GM12878 (cell line): ENCODE measurements around the gene LPIN3. TPM values are rescaled to one million over a fixed set of nuclear protein-coding genes. Genes with fewer than 3 reads are reported as not detected.

Source experiments
- ATAC-seq: fragments of 200-7000 bp; cut with Tn5 transposase; 3 replicates; pipeline ENCODE4 v1.9.1; 2020; ENCODE audit warnings: mild to moderate bottlenecking, moderate library complexity
- BruUV-seq: library from RNA; stranded (reverse); fragments of 400-500 nt; replicated peaks from 2 replicates; lab custom pipeline; 2021; lab: Mats Ljungman, UMichigan
- CTCF ChIA-PET: fragments of 300-600 bp; sonication (Branson Sonifier 250); formaldehyde crosslinking; extraction: SDS; loops from one replicate; lab custom pipeline; 2021; ENCODE audit warnings: inconsistent platforms; lab: Yijun Ruan, JAX
- POLR2A ChIA-PET: fragments of 350-600 bp; formaldehyde crosslinking; extraction: SDS; loops from one replicate; lab custom pipeline; 2021; ENCODE audit warnings: inconsistent platforms; lab: Charles Lee
- RAD21 ChIA-PET: fragments of 300-600 bp; sonication (Branson Sonifier 250); formaldehyde crosslinking; loops from one replicate; lab custom pipeline; 2023; ENCODE audit warnings: antibody characterized with exemption; ENCODE audit not compliant: unreplicated experiment; lab: Charles Lee
- SMC1A ChIA-PET: fragments of 300-600 bp; sonication (Branson Sonifier 250); formaldehyde crosslinking; loops from one replicate; lab custom pipeline; 2023; ENCODE audit not compliant: unreplicated experiment, uncharacterized antibody; lab: Charles Lee
- DNase-seq: peaks from one replicate; pipeline ENCODE4 v3.0.0-alpha.2; 2011; ENCODE audit warnings: low read depth, low spot score
- FAIRE-seq: peaks from 3 replicates; lab custom pipeline; 2011; peaks lifted over from hg19 to GRCh38; lab: Jason Lieb, UNC
- H2AFZ ChIP-seq: 2 replicates; pipeline ENCODE4 v1.6.0; 2011; ENCODE audit warnings: low read depth, low read length, control low read depth; ENCODE audit not compliant: control insufficient read depth
- H3K27ac ChIP-seq: 2 replicates; pipeline ENCODE4 v1.5.1; 2011; ENCODE audit warnings: control low read depth; ENCODE audit not compliant: control insufficient read depth, insufficient read depth
- H3K27me3 ChIP-seq, 2 experiments: replicated peaks in 1 of 2; 2 replicates each; pipeline versions ENCODE4 v1.6.0 to v1.6.1; 2011; ENCODE audit warnings: low read length in 1 of 2; ENCODE audit not compliant: control insufficient read depth in 2 of 2, insufficient read depth in 2 of 2
- H3K36me3 ChIP-seq, 2 experiments: 2 replicates each; pipeline ENCODE4 v1.5.1; 2011; ENCODE audit warnings: low read length in 1 of 2; ENCODE audit not compliant: control insufficient read depth in 2 of 2, insufficient read depth in 2 of 2
- H3K4me1 ChIP-seq: 2 replicates; pipeline ENCODE4 v1.6.1; 2011; ENCODE audit warnings: mild to moderate bottlenecking, low read length, moderate library complexity, mixed read lengths; ENCODE audit not compliant: control insufficient read depth, insufficient read depth
- H3K4me2 ChIP-seq: 2 replicates; pipeline ENCODE4 v1.6.0; 2011; ENCODE audit warnings: control low read depth; ENCODE audit not compliant: control insufficient read depth, insufficient read depth
- H3K4me3 ChIP-seq: fragments of 200-600 bp; sonication (generic); 2 replicates; pipeline ENCODE4 v1.5.1; 2016
- H3K79me2 ChIP-seq: 2 replicates; pipeline ENCODE4 v1.6.0; 2011; ENCODE audit warnings: low read length; ENCODE audit not compliant: control insufficient read depth, insufficient read depth
- H3K9ac ChIP-seq: 2 replicates; pipeline ENCODE4 v1.8.0; 2011; ENCODE audit warnings: low read length, control low read depth, mixed read lengths; ENCODE audit not compliant: control insufficient read depth, insufficient read depth
- H3K9me3 ChIP-seq: replicated peaks from 3 replicates; pipeline ENCODE4 v1.5.1; 2011; ENCODE audit warnings: mild to moderate bottlenecking, low read length; ENCODE audit not compliant: control insufficient read depth, insufficient read depth
- H4K20me1 ChIP-seq: 2 replicates; pipeline ENCODE4 v1.6.0; 2011; ENCODE audit not compliant: control insufficient read depth, insufficient read depth
- CEBPB ChIP-seq, 2 experiments: fragments of 150-350 bp in 1 of 2; IDR thresholded peaks; 2 replicates each; pipeline ENCODE4 v1.6.1; 2012 to 2014; ENCODE audit warnings: low read depth in 2 of 2, low read length in 2 of 2, borderline replicate concordance in 1 of 2, inconsistent platforms in 1 of 2
- ETV6 ChIP-seq, 2 experiments: fragments of 450-650 bp in 1 of 2; IDR thresholded peaks in 1 of 2; conservative IDR thresholded peaks in 1 of 2; 2 replicates each; pipeline ENCODE4 v1.6.1; 2014; ENCODE audit warnings: antibody characterized with exemption in 1 of 2, borderline replicate concordance in 1 of 2, low read depth in 1 of 2, mild to moderate bottlenecking in 1 of 2, moderate library complexity in 1 of 2
- IKZF2 ChIP-seq, 2 experiments: fragments of 450-650 bp; IDR thresholded peaks; 2 replicates each; pipeline ENCODE4 v1.6.1; 2017; ENCODE audit warnings: mild to moderate bottlenecking in 2 of 2, moderate library complexity in 2 of 2
- JUNB ChIP-seq: IDR thresholded peaks from 2 replicates; pipeline ENCODE4 v1.6.1; 2016; ENCODE audit warnings: antibody characterized with exemption, mild to moderate bottlenecking
- SMC3 ChIP-seq: IDR thresholded peaks from 2 replicates; pipeline ENCODE4 v1.6.1; 2011; ENCODE audit warnings: low read length, improper control_type of control experiment, borderline replicate concordance
- SRF ChIP-seq, 2 experiments: IDR thresholded peaks; 2 replicates each; pipeline ENCODE4 v1.6.1; 2011; ENCODE audit warnings: low read depth in 2 of 2, low read length in 2 of 2, mild to moderate bottlenecking in 1 of 2, moderate library complexity in 1 of 2
- TCF3 ChIP-seq: IDR thresholded peaks from 2 replicates; pipeline ENCODE4 v1.6.1; 2012; ENCODE audit warnings: low read depth, mild to moderate bottlenecking, low read length, borderline replicate concordance; ENCODE audit not compliant: insufficient read depth
- TCF7 ChIP-seq: IDR thresholded peaks from 2 replicates; pipeline ENCODE4 v1.6.1; 2014; ENCODE audit warnings: antibody characterized with exemption, borderline replicate concordance
- ZSCAN29 ChIP-seq: fragments of 450-650 bp; IDR thresholded peaks from 2 replicates; pipeline ENCODE4 v1.6.1; 2017; ENCODE audit warnings: mild to moderate bottlenecking, moderate library complexity
- ZZZ3 ChIP-seq: IDR thresholded peaks from 2 replicates; pipeline ENCODE4 v1.6.1; 2011; ENCODE audit warnings: low read depth; ENCODE audit not compliant: control insufficient read depth, insufficient read length
- WGBS: methylation state at CpG from one replicate; pipeline ENCODE4 v1.1.6; 2016; ENCODE audit warnings: low lambda C conversion rate; ENCODE audit not compliant: insufficient replicate concordance, insufficient coverage; ENCODE audit errors: missing lambda C conversion rate; 5-methylcytosine and 5-hydroxymethylcytosine counted together
- in situ Hi-C: fragments of 300-500 bp; cut with MboI; formaldehyde crosslinking; loops from 9 replicates; pipeline ENCODE4 v1.14.3; 2018; ENCODE audit warnings: mixed read lengths
- intact Hi-C: fragments of 100-400 bp; cut with micrococcal nuclease; formaldehyde crosslinking; loops from one replicate; pipeline ENCODE4 v1.14.2; 2022; ENCODE audit not compliant: unreplicated experiment
- polyA plus RNA-seq, 11 experiments: library from polyadenylated mRNA; depleted of rRNA in 4 of 11; unstranded in 6 of 11; stranded (reverse) in 5 of 11; fragments of >200 nt; fragmentation: Nextera tagmentation in 4 of 11; fragmentation: Illumina TruSeq in 1 of 11; extraction: Ambion mirVana in 4 of 11; extraction: Trizol in 1 of 11; gene quantifications; 1 replicate in 1 of 11; 2 replicates in 10 of 11; pipeline versions ENCODE4 v1.2.1 to v1.2.3, GENCODE V29; 2011 to 2016; ENCODE audit warnings: inconsistent platforms in 2 of 11, missing spikeins in 2 of 11, low read depth in 1 of 11
- total RNA-seq, 4 experiments: library from RNA; depleted of rRNA in 3 of 4; stranded (reverse); fragments of >200 nt in 3 of 4; fragmentation: Illumina TruSeq in 1 of 4; extraction: Trizol in 1 of 4; gene quantifications; 2 replicates each; pipeline versions ENCODE4 v1.2.1 to v1.2.3, GENCODE V29; 2013 to 2021
- TF ChIP-seq, protein P1 (sequence below): IDR thresholded peaks from 2 replicates; pipeline ENCODE4 v1.6.1; 2012; ENCODE audit warnings: low read depth, low read length, improper control_type of control experiment
- TF ChIP-seq, protein P2 (sequence below): fragments of 150-350 bp; IDR thresholded peaks from 2 replicates; pipeline ENCODE4 v1.6.1; 2016; ENCODE audit warnings: low read depth, low read length
- TF ChIP-seq, protein P3 (sequence below): IDR thresholded peaks from 2 replicates; pipeline ENCODE4 v1.6.1; 2011; ENCODE audit warnings: borderline replicate concordance, low read depth, mild to moderate bottlenecking, moderate library complexity, low read length; ENCODE audit not compliant: insufficient read depth, poor library complexity, severe bottlenecking

The LPIN3 gene
- total and polyA plus RNA-seq, 10 of the 15 experiments (the other 5 are each of a cell fraction or from before 2014, with no cell fraction given) = 0.13 to 1.3 (median 0.51) TPM

DNA sequence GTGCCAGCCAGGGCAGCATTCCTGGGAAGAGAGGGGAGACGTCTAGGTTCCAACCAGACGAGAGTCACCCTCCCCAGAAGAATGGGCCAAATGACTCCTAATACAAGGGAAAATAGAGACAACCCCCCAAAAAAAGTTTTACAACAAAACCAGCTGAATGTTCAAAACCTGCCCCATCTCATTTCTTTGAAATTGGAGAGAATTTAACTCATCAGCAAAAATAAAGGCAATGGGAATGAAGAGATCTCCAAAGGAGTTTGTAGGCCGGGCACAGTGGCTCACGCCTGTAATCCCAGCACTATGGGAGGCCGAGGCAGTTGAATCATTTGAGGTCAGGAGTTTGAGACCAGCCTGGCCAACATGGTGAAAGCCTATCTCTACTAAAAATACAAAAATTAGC lies 35.7 kb downstream of the LPIN3 start (continued):
- no peak for TF ChIP-seq SRF (IDR thresholded peaks at IDR 0.05; ENCODE audit: low read depth in 2 of 2, low read length in 2 of 2)

DNA sequence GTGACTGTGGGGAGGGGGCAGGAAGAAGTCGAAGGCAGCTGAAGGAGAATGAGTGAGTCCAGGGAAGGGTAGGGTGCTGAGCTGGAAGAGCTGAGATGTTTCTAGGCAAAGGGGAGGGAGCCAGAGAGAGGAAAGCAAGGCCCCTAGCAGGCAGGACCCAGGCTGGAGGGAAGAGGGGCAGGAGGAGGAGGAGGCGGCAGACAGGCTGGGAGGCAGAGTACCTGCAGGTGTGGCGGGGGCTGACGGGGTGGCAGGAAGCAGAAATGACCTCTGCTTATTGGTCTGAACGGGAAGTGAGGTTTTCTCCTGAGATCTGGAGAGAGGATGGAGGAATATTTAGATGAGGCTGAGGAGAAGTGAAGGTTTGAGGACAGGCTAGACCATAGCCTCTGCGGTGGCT lies 36.7 kb downstream of the LPIN3 start:
- Histone ChIP-seq H3K4me2 (0 out of 2 replicates have a peak overlapping the region, but pooled peaks have one; percentile 9), H3K27ac (no peak overlapping the region), H3K27me3 (0 out of 4 replicates have a peak, but pooled peaks cover 0 to 1% of the 10 kb centered on the region in 2 experiments), H3K4me1 (no peaks in the 10 kb centered on the region), H4K20me1 (no peaks in the 10 kb centered on the region), H3K36me3 (no peaks in the 10 kb centered on the region), H3K9me3 (no peaks in the 10 kb centered on the region), H3K4me3 (no peak overlapping the region), H2AFZ (no peak overlapping the region), H3K9ac (no peak overlapping the region), H3K79me2 (no peaks in the 10 kb centered on the region)
- ChIA-PET SMC1A (no interaction called here), CTCF (no interaction called here), POLR2A (no interaction called here), RAD21 (no interaction called here)
- 19% methylated on average over 6 of the region's 6 CpGs for WGBS
- FAIRE-seq (no peak), ATAC-seq (no peak), DNase-seq (no peak)
- TF ChIP-seq SRF (IDR thresholded peaks at IDR 0.05; ENCODE audit: low read depth in 2 of 2, low read length in 2 of 2) = no peak
- no peak for TF ChIP-seq ZSCAN29
- TF ChIP-seq, protein P1, sequence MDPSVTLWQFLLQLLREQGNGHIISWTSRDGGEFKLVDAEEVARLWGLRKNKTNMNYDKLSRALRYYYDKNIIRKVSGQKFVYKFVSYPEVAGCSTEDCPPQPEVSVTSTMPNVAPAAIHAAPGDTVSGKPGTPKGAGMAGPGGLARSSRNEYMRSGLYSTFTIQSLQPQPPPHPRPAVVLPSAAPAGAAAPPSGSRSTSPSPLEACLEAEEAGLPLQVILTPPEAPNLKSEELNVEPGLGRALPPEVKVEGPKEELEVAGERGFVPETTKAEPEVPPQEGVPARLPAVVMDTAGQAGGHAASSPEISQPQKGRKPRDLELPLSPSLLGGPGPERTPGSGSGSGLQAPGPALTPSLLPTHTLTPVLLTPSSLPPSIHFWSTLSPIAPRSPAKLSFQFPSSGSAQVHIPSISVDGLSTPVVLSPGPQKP = no peak
- TF ChIP-seq ZZZ3 = no peak
- TF ChIP-seq, protein P2, sequence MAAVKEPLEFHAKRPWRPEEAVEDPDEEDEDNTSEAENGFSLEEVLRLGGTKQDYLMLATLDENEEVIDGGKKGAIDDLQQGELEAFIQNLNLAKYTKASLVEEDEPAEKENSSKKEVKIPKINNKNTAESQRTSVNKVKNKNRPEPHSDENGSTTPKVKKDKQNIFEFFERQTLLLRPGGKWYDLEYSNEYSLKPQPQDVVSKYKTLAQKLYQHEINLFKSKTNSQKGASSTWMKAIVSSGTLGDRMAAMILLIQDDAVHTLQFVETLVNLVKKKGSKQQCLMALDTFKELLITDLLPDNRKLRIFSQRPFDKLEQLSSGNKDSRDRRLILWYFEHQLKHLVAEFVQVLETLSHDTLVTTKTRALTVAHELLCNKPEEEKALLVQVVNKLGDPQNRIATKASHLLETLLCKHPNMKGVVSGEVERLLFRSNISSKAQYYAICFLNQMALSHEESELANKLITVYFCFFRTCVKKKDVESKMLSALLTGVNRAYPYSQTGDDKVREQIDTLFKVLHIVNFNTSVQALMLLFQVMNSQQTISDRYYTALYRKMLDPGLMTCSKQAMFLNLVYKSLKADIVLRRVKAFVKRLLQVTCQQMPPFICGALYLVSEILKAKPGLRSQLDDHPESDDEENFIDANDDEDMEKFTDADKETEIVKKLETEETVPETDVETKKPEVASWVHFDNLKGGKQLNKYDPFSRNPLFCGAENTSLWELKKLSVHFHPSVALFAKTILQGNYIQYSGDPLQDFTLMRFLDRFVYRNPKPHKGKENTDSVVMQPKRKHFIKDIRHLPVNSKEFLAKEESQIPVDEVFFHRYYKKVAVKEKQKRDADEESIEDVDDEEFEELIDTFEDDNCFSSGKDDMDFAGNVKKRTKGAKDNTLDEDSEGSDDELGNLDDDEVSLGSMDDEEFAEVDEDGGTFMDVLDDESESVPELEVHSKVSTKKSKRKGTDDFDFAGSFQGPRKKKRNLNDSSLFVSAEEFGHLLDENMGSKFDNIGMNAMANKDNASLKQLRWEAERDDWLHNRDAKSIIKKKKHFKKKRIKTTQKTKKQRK = no peak
- TF ChIP-seq, protein P3, sequence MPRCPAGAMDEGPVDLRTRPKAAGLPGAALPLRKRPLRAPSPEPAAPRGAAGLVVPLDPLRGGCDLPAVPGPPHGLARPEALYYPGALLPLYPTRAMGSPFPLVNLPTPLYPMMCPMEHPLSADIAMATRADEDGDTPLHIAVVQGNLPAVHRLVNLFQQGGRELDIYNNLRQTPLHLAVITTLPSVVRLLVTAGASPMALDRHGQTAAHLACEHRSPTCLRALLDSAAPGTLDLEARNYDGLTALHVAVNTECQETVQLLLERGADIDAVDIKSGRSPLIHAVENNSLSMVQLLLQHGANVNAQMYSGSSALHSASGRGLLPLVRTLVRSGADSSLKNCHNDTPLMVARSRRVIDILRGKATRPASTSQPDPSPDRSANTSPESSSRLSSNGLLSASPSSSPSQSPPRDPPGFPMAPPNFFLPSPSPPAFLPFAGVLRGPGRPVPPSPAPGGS = no peak
- no peak for TF ChIP-seq JUNB
- TF ChIP-seq SMC3 = no peak
- no peak for TF ChIP-seq TCF7
- TF ChIP-seq CEBPB (IDR thresholded peaks at IDR 0.05; ENCODE audit: borderline replicate concordance in 1 of 2, low read depth in 2 of 2, low read length in 2 of 2) = no peak
- TF ChIP-seq ETV6 (conservative IDR thresholded peaks at IDR 0.05 in 1 of 2, IDR thresholded peaks at IDR 0.05 in 1 of 2; ENCODE audit: borderline replicate concordance in 1 of 2, low read depth in 1 of 2) = no peak
- TF ChIP-seq IKZF2 (IDR thresholded peaks at IDR 0.05) = no peak
- no peak for TF ChIP-seq TCF3
- BruUV-seq = no TSS peak
- intact Hi-C loops (no loop called here), in situ Hi-C loops (no loop called here)
